OCI-LY1 (cell line): ENCODE measurements around the gene EBP.

Source experiments
- H2AFZ ChIP-seq: fragments of 200-600 bp; sonication (generic), shearing (Covaris generic); 2 replicates; pipeline ENCODE4 v1.6.0; 2014; ENCODE audit warnings: antibody characterized with exemption, mild to moderate bottlenecking, low read length
- H3F3A ChIP-seq: fragments of 200-600 bp; sonication (generic), shearing (Covaris generic); 2 replicates; pipeline ENCODE4 v1.6.0; 2014; ENCODE audit warnings: mild to moderate bottlenecking, antibody characterized with exemption, low read length, moderate library complexity; ENCODE audit not compliant: insufficient read depth
- H3K27ac ChIP-seq: fragments of 200-600 bp; sonication (generic); 2 replicates; pipeline ENCODE4 v1.5.1; 2014; ENCODE audit warnings: low read length, mixed run types, mild to moderate bottlenecking, low read depth; ENCODE audit not compliant: poor library complexity, severe bottlenecking
- H3K27me3 ChIP-seq: fragments of 200-600 bp; sonication (generic); 2 replicates; pipeline ENCODE4 v1.6.0; 2014; ENCODE audit warnings: antibody characterized with exemption, mild to moderate bottlenecking, low read length, moderate library complexity; ENCODE audit not compliant: insufficient read depth
- H3K36me3 ChIP-seq: fragments of 200-600 bp; sonication (generic); 2 replicates; pipeline ENCODE4 v1.6.1; 2014; ENCODE audit warnings: mild to moderate bottlenecking, antibody characterized with exemption, low read length, moderate library complexity, mixed read lengths; ENCODE audit not compliant: insufficient read depth
- H3K4me1 ChIP-seq: fragments of 200-600 bp; sonication (generic); 2 replicates; pipeline ENCODE4 v1.5.1; 2014; ENCODE audit warnings: mild to moderate bottlenecking, low read length, moderate library complexity; ENCODE audit not compliant: insufficient read depth, severe bottlenecking
- H3K4me2 ChIP-seq: fragments of 200-600 bp; sonication (generic), shearing (Covaris generic); 2 replicates; pipeline ENCODE4 v1.6.1; 2014; ENCODE audit warnings: low read length
- H3K4me3 ChIP-seq: fragments of 200-600 bp; sonication (generic); 2 replicates; pipeline ENCODE4 v1.5.1; 2014; ENCODE audit warnings: low read length, low read depth, mild to moderate bottlenecking, mixed read lengths; ENCODE audit not compliant: poor library complexity, severe bottlenecking
- H3K79me2 ChIP-seq: fragments of 200-600 bp; shearing (Covaris generic); 2 replicates; pipeline ENCODE4 v1.6.1; 2016; ENCODE audit warnings: mixed run types, low read length, mixed read lengths; ENCODE audit not compliant: insufficient read depth
- H3K9ac ChIP-seq: fragments of 200-600 bp; sonication (generic), shearing (Covaris generic); 2 replicates; pipeline ENCODE4 v1.6.1; 2014; ENCODE audit warnings: mild to moderate bottlenecking, low read length, mixed read lengths
- H3K9me2 ChIP-seq: fragments of 200-600 bp; sonication (generic), shearing (Covaris generic); 2 replicates; pipeline ENCODE4 v1.6.1; 2014; ENCODE audit warnings: low read depth, mild to moderate bottlenecking, low read length, mixed read lengths
- H3K9me3 ChIP-seq: fragments of 200-600 bp; shearing (Covaris generic); 2 replicates; pipeline ENCODE4 v1.6.1; 2014; ENCODE audit warnings: low read length, mixed read lengths
- H4K20me1 ChIP-seq: fragments of 200-600 bp; sonication (generic), shearing (Covaris generic); 2 replicates; pipeline ENCODE4 v1.6.0; 2016; ENCODE audit warnings: mild to moderate bottlenecking, low read length; ENCODE audit not compliant: insufficient read depth
- EZH2 ChIP-seq: fragments of 200-600 bp; sonication (generic), shearing (Covaris generic); IDR thresholded peaks from 2 replicates; pipeline ENCODE4 v1.8.0; 2017; ENCODE audit warnings: borderline replicate concordance, mixed run types, mild to moderate bottlenecking, antibody characterized with exemption, low read length, moderate library complexity, mixed read lengths
- TF ChIP-seq, protein P1 (sequence below): fragments of 200-600 bp; sonication (generic), shearing (Covaris generic); IDR thresholded peaks from 2 replicates; pipeline ENCODE4 v1.5.1; 2017; ENCODE audit warnings: mild to moderate bottlenecking, antibody characterized with exemption, low read length, moderate library complexity, mixed read lengths

The EBP gene

DNA sequence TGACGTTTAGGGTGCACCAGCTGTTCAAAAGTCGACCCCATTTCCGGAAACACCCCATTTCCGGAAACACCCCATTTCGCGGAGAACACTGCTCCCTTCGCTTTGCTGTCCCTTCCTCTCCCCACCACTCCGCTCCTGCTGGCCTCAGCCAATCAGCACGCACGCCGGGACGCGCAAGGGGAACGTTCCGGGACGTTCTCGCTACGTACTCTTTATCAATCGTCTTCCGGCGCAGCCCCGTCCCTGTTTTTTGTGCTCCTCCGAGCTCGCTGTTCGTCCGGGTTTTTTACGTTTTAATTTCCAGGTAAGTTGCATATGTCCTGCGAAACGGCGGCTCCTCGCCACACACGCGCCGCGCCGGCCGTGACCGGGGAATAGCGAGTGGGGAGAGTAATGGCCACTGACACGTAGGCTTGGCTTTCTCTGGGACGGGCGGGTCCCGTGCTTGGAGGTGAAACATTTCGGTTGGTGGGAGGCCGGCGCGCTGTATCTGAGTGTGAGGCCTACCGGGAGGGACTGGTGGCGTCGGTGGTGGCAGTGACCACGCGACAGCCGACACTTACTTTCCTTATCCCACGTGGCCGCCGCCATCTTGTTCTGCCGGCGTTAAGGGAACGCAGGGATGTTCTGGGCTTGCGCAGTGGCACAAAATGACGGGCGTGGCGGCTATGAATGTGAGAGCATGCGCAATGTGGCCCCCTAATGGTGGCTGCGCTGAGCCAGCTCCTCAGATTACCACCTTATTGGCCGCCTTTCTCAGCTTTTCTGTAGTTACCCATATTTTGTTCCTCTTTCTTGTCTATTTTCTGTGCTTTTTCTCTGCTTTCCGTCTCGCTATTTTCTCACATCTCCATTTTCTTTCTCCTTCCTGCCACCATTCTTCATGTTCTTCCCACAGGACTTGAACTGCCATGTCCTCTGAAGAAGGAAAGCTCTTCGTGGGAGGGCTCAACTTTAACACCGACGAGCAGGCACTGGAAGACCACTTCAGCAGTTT is 53.0 kb downstream of the EBP start, which contains the start of gene RBM3:
Gene RBM3 (plus strand): TSS at position 215 of the 997 bp plus-strand sequence. CDS start 697 bp downstream, at position 912.
- peak within 1 kb of the TSS; percentile 92 for H3K9ac ChIP-seq
- no peaks in the 10 kb centered on the region for H4K20me1 ChIP-seq
- H3F3A ChIP-seq = peaks cover under 1% of the 10 kb centered on the region; the same call in 1 of the 2 replicates
- H3K4me3 ChIP-seq = peak within 1 kb of the TSS; percentile 85
- H2AFZ ChIP-seq = no peak within 1 kb of the TSS
- H3K27ac ChIP-seq = peak within 1 kb of the TSS; percentile 90
- H3K9me2 ChIP-seq = no peaks in the 10 kb centered on the region
- no peaks in the 10 kb centered on the region for H3K9me3 ChIP-seq
- peaks cover 48% of the 10 kb centered on the region for H3K36me3 ChIP-seq
- H3K27me3 ChIP-seq = no peaks in the 10 kb centered on the region
- H3K79me2 ChIP-seq = peaks cover 4% of the 10 kb centered on the region; the same call in 1 of the 2 replicates
- H3K4me2 ChIP-seq = peak within 1 kb of the TSS; percentile 97
- peaks cover 39% of the 10 kb centered on the region for H3K4me1 ChIP-seq
- TF ChIP-seq, protein P1, sequence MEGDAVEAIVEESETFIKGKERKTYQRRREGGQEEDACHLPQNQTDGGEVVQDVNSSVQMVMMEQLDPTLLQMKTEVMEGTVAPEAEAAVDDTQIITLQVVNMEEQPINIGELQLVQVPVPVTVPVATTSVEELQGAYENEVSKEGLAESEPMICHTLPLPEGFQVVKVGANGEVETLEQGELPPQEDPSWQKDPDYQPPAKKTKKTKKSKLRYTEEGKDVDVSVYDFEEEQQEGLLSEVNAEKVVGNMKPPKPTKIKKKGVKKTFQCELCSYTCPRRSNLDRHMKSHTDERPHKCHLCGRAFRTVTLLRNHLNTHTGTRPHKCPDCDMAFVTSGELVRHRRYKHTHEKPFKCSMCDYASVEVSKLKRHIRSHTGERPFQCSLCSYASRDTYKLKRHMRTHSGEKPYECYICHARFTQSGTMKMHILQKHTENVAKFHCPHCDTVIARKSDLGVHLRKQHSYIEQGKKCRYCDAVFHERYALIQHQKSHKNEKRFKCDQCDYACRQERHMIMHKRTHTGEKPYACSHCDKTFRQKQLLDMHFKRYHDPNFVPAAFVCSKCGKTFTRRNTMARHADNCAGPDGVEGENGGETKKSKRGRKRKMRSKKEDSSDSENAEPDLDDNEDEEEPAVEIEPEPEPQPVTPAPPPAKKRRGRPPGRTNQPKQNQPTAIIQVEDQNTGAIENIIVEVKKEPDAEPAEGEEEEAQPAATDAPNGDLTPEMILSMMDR = peak; percentile 26; the same call in 1 of the 2 replicates
- no peak for TF ChIP-seq EZH2

DNA sequence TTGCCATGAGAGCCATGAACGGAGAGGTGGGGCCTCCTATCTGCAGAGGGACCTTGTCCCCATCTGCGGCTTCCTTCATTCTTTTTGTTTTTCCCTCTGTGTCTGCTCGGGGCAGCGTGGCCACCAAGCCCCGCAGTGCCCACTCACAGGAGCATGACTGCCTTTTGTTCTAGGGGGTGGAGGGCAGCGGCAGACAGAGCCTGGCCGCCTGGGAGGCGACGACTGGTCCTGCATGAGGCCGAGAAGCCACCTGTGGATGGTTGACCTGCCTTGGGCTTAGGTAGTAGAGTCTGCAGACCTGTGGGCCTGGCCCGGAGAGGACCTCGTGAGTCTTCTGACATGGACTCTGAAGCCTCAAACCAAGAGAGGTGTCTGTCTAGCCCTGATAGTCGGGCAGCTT is 54.0 kb downstream of the EBP start:
- H3K27ac ChIP-seq = peak overlapping the region; percentile 90
- H3K79me2 ChIP-seq = peaks cover 4% of the 10 kb centered on the region; the same call in 1 of the 2 replicates
- H2AFZ ChIP-seq = no peak overlapping the region
- H3K9me2 ChIP-seq = no peaks in the 10 kb centered on the region
- no peaks in the 10 kb centered on the region for H3K27me3 ChIP-seq
- H3K4me3 ChIP-seq = peak overlapping the region; percentile 85
- no peaks in the 10 kb centered on the region for H4K20me1 ChIP-seq
- H3K9ac ChIP-seq = peak overlapping the region; percentile 92
- peaks cover 53% of the 10 kb centered on the region for H3K36me3 ChIP-seq
- TF ChIP-seq, protein P1 = no peak
- no peak for TF ChIP-seq EZH2
- H3K9me3 ChIP-seq = no peaks in the 10 kb centered on the region
- peak overlapping the region; percentile 97 for H3K4me2 ChIP-seq
- H3K4me1 ChIP-seq = peaks cover 37% of the 10 kb centered on the region
- H3F3A ChIP-seq = peaks cover 5% of the 10 kb centered on the region

DNA sequence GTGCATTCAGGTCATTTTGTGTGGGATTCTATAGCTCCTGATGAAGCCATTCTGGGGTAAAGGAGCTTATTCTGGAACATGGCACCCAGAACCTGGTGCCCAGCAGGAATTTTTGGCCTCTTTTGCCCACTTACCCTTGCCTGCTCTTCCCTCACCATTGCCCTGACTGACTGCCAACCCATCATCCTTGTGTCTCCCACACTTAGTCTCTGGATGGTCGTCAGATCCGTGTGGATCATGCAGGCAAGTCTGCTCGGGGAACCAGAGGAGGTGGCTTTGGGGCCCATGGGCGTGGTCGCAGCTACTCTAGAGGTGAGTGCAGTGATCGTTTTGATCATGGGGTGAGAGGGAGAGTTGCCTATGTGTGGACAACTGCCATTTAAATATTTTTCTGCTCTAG is 54.5 kb downstream of the EBP start:
- H3K27me3 ChIP-seq = no peaks in the 10 kb centered on the region
- peak overlapping the region; percentile 92; the same call in 1 of the 2 replicates for H3K9ac ChIP-seq
- H3K27ac ChIP-seq = no peak overlapping the region
- H3F3A ChIP-seq = peaks cover 5% of the 10 kb centered on the region
- H2AFZ ChIP-seq = no peak overlapping the region
- no peak for TF ChIP-seq EZH2
- TF ChIP-seq, protein P1 = no peak
- no peaks in the 10 kb centered on the region for H3K9me3 ChIP-seq
- no peaks in the 10 kb centered on the region for H4K20me1 ChIP-seq
- H3K79me2 ChIP-seq = peaks cover 4% of the 10 kb centered on the region; the same call in 1 of the 2 replicates
- H3K4me1 ChIP-seq = peaks cover 33% of the 10 kb centered on the region
- H3K4me3 ChIP-seq = peak overlapping the region; percentile 85
- H3K9me2 ChIP-seq = no peaks in the 10 kb centered on the region
- peaks cover 53% of the 10 kb centered on the region for H3K36me3 ChIP-seq
- H3K4me2 ChIP-seq = peak overlapping the region; percentile 97
